SK-N-MC (cell line): ENCODE measurements around the gene CBLL1.

Experiments used
- EZH2 ChIP-seq: fragments of 200-600 bp; sonication (generic); IDR thresholded peaks from one replicate; pipeline ENCODE4 v1.6.1; 2017; ENCODE audit warnings: antibody characterized with exemption
- FOXP2 ChIP-seq: optimal IDR thresholded peaks from 2 replicates; pipeline ENCODE3; 2011; ENCODE audit warnings: mild to moderate bottlenecking, moderate library complexity; ENCODE audit not compliant: insufficient read depth; ENCODE audit errors: extremely low read length, control extremely low read depth
- POLR2AphosphoS5 ChIP-seq: IDR thresholded peaks from 2 replicates; pipeline ENCODE4 v1.6.1; 2012; ENCODE audit warnings: mild to moderate bottlenecking, low read depth, low read length, borderline replicate concordance

DNA sequence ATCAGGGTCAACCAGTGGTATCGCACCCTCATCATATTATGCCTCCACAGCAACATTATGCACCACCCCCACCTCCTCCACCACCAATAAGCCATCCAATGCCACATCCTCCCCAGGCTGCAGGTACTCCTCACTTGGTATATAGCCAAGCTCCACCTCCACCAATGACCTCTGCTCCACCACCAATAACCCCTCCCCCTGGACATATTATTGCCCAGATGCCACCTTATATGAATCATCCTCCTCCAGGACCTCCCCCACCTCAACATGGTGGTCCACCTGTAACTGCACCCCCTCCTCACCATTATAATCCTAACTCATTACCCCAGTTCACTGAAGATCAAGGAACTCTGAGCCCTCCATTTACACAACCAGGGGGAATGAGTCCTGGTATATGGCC is 14.7 kb downstream of the CBLL1 start:
- TF ChIP-seq POLR2AphosphoS5 (no peak), EZH2 (no peak), FOXP2 (no peak)
